ENCODE data around the gene CHAF1A. TPM values are rescaled to one million over a fixed set of nuclear protein-coding genes. Genes with fewer than 3 reads are reported as not detected.

The CHAF1A gene
- total and polyA plus RNA-seq, 2 of the 8 experiments (the other 6 are each of a cell fraction or from before 2014, with no cell fraction given), result 122 to 147 TPM

- TF ChIP-seq HDAC2 (IDR thresholded peaks at IDR 0.05; ENCODE audit: borderline replicate concordance in 1 of 2, low read depth in 2 of 2, low read length in 2 of 2) (no peak), CHD1 (IDR thresholded peaks at IDR 0.05; ENCODE audit: low read depth, low read length) (no peak)
Observed at GRCh38 chr19:4391306-4391693, 11.1 kb upstream of the CHAF1A start (continued).
